HG03457 (cell line): ENCODE results near the gene UBE2H.
"Not testable (repeated sequence)": the region's sequence is repeated elsewhere in the genome, so short reads cannot be mapped to it uniquely, and the experiment has no call there.

Experiments used
- ATAC-seq: cut with Tn5 transposase; IDR thresholded peaks from one replicate; pipeline ENCODE4 v1.9.1; 2021; ENCODE audit warnings: moderate number of reproducible peaks; ENCODE audit not compliant: unreplicated experiment

UBE2H gene

GRCh38 chr7:129848436-129848835 is 104.3 kb downstream of the UBE2H start:
- no peak for ATAC-seq

- no peak for ATAC-seq
Observed at GRCh38 chr7:129845972-129846327, 106.8 kb downstream of the UBE2H start.

- no peak for ATAC-seq
Observed at GRCh38 chr7:129845178-129845971, 107.4 kb downstream of the UBE2H start.

GRCh38 chr7:129843978-129844840 is 108.6 kb downstream of the UBE2H start:
- ATAC-seq = no peak

GRCh38 chr7:129843365-129843898 is 109.3 kb downstream of the UBE2H start:
- no peak for ATAC-seq

- no peak for ATAC-seq
Observed at GRCh38 chr7:129841465-129841864, 111.3 kb downstream of the UBE2H start.

- ATAC-seq = no peak
Observed at GRCh38 chr7:129840757-129841156, 112.0 kb downstream of the UBE2H start.

GRCh38 chr7:129836983-129837382 is 115.8 kb downstream of the UBE2H start:
- ATAC-seq = no peak

GRCh38 chr7:129835569-129835968 is 117.2 kb downstream of the UBE2H start:
- ATAC-seq = no peak

- ATAC-seq = not testable (repeated sequence)
Observed at GRCh38 chr7:129833353-129833752, 119.4 kb downstream of the UBE2H start.

GRCh38 chr7:129832701-129833227 is 120.0 kb downstream of the UBE2H start:
- no peak for ATAC-seq

- ATAC-seq = no peak
Observed at GRCh38 chr7:129832282-129832681, 120.5 kb downstream of the UBE2H start.

GRCh38 chr7:129831424-129832058 is 121.2 kb downstream of the UBE2H start:
- no peak for ATAC-seq

GRCh38 chr7:129830949-129831348 is 121.8 kb downstream of the UBE2H start:
- no peak for ATAC-seq

- ATAC-seq = no peak
Observed at GRCh38 chr7:129829737-129830631, 122.8 kb downstream of the UBE2H start.

GRCh38 chr7:129828989-129829736 is 123.6 kb downstream of the UBE2H start:
- ATAC-seq = no peak

- ATAC-seq = no peak
Observed at GRCh38 chr7:129828078-129828762, 124.5 kb downstream of the UBE2H start.

GRCh38 chr7:129827467-129827990 is 125.2 kb downstream of the UBE2H start:
- ATAC-seq = no peak

- not testable (repeated sequence) for ATAC-seq
Observed at GRCh38 chr7:129826895-129827294, 125.9 kb downstream of the UBE2H start.
